HL-60/S4 treated with retinoic acid at 250 ng/mL for 4 days and 3 days (cell line): Measurements from ENCODE around the gene ZSWIM1.
"Not testable (repeated sequence)": the region's sequence is repeated elsewhere in the genome, so short reads cannot be mapped to it uniquely, and the experiment has no call there.

Experiments
- in situ Hi-C: fragments of 300-500 bp; cut with MboI; formaldehyde crosslinking; loops from 2 replicates; pipeline ENCODE4 v1.7.0; 2022; ENCODE audit warnings: low sequenced_read_pairs

The ZSWIM1 gene

DNA sequence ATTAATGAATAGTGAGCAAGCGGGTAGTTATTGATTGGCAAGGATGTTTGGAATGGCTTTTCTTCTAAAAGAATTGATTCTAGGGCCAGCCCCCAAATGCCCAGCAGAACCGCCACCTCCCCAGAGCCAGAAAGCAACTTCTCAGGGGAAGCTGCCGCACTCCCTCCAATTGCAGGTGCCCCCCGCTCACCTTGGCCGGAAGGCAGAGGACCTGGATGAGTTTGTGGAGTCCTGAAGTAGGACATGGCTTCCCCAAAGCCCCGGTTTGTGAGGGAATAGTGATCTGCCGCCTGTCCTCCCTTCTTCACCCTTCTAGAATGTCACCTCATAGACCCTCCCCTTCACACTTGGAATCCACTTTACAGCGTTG is 6.3 kb downstream of the ZSWIM1 start, which contains the start of gene SPATA25:
Gene SPATA25, minus strand, starts transcription at position 277 of the 370 bp plus-strand sequence. Its CDS starts 32 bp downstream, at position 245.
- in situ Hi-C loops, result no loop called here

DNA sequence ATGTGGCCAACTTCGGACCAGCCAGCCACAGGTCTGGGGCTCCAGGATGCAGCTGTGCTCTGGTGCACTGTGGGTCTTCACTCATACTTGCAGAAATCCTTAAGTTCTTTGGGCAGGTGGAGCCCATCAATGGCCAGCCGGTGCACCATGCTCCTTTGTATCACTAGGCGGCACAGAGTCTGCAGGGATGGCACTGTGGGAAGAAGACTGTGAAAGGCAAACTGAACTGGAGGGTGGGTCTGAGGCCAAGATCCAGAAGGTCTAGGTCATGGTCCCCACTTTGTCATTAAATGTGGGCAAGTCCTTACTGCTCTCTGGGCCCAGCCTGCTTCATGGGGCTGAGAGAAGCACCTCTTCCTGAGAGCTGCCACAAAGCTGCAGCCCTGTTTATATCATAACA is 7.7 kb downstream of the ZSWIM1 start:
- in situ Hi-C loops, result no loop called here

DNA sequence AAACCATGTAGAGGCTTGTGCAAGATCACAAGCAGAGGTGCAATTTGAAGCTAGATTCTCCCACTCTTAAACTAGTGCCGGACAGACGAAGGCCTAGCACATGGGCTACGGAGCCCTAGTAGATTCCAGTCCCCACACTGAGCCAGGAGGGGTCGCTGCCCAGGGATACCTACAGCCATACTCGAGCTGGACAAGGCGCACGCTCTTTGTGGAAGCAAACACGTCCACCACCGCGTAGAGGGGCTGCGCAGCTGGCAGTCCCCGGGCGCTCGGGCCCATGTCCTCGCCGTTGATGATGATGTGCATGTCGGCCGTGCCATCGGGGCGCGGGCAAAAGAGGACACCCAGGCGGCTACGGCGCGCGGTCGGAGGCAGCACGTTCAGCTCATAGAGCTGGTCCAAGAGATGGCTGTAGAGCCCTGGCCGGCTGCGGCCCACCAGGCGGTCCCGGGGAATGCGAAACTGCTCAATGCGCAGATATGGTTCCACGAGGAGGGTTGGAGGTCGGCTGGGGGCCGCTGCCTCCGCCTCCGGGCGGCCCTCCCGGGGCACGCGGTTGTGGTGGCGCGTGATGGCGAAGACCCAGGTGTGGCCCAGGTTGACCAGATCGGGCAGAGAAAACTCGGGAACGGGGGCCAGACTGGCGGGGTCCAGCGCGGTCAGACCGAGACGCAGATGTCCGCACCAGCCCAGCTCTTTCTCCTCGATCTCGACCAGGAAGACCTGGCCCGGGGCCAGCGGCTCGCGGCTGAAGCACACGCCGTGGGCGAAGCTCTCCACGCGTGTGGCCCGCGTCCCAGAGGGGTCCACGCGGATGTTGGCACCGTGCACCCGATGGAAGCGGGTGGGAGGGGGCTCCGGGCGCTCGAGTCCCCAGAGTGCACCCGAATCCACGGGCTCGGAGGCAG is 9.3 kb downstream of the ZSWIM1 start:
- in situ Hi-C loops, result no loop called here

DNA sequence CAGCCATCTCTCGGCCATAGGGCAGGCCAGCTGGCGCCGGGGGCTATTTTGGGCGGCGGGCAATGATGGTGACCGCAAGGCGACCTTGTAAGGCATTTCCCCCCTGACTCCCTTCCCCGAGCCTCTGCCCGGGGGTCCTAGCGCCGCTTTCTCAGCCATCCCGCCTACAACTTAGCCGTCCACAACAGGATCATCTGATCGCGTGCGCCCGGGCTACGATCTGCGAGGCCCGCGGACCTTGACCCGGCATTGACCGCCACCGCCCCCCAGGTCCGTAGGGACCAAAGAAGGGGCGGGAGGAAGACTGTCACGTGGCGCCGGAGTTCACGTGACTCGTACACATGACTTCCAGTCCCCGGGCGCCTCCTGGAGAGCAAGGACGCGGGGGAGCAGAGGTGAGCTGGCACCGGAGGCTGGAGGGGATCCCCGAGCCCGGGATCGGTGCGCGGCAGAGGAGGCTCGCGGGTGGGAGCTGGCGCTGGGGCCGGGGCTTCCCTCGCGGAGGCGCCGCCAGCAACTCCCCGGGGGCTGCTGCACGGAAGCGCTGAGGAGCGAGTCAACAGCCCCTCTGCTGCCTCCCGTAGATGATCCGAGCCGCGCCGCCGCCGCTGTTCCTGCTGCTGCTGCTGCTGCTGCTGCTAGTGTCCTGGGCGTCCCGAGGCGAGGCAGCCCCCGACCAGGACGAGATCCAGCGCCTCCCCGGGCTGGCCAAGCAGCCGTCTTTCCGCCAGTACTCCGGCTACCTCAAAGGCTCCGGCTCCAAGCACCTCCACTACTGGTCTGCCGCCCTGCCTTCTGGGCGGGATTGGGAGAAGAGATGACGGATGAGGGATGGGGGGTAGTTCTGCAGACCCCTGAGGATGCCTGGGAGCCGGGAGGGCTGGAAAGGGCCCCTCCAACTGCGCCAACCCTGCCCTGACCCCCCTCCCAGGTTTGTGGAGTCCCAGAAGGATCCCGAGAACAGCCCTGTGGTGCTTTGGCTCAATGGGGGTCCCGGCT is 10.3 kb downstream of the ZSWIM1 start, which contains the start of the genes CTSA and NEURL2:
Gene CTSA, plus strand, starts transcription at position 351 of the 999 bp plus-strand sequence. Its CDS starts 234 bp downstream, at position 585.
Gene NEURL2, minus strand, starts transcription at position 224 of the 999 bp plus-strand sequence. Its CDS starts 217 bp downstream, at position 7.
- in situ Hi-C loops, result no loop called here

DNA sequence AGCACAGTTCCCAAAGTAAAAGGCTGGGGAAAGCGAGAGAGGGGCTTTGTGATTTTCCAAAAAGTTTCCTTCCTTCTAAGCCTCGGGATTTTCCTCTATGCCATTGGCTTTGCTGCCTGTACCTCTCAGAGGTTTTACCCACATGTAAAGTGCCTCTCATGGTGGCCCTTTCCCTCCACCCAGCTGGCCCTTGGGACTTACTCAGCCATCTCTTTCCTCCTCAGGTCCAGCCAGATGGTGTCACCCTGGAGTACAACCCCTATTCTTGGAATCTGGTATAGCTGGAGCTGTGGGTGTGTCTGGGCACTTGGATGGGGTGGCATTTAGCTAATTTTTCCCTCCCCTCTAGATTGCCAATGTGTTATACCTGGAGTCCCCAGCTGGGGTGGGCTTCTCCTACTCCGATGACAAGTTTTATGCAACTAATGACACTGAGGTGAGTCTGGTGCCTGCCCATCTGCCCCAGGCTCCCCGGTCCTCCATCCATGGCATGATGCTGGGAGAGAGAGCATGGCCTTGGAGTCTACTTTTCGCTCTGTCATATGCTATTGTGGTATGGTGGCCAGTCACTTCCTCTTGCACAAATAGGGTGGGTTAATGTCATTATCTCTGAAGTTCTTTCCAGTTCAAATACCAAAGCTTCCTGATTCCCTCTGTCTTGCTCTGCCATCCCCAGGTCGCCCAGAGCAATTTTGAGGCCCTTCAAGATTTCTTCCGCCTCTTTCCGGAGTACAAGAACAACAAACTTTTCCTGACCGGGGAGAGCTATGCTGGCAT is 11.2 kb downstream of the ZSWIM1 start:
- in situ Hi-C loops, result no loop called here

DNA sequence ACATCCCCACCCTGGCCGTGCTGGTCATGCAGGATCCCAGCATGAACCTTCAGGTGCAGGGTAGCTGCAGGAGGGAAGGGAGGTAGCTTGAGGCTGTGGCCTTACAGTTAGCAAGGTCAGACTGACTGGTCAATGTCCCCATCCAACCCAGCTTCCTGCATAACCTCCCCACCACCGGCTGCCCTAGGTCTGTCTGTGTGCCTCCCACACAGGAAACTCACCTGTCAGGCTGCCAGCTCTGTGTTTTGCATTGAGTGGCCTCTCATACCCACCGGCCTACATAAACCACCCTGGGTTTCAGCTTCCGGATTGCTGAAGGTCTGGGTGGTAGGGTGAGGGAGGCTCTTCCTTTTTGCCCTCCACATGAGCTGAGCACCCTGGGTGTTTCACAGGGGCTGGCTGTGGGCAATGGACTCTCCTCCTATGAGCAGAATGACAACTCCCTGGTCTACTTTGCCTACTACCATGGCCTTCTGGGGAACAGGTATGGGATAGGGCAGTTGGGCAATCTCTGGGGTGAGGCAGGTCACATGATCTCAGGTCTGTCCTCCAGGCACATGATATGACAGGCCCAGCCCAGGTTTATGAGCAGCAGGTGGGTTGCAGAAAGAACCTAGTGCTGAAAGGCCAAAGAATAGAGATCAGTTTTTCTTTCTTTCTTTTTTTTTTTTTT is 11.9 kb downstream of the ZSWIM1 start:
- in situ Hi-C loops, result no loop called here

DNA sequence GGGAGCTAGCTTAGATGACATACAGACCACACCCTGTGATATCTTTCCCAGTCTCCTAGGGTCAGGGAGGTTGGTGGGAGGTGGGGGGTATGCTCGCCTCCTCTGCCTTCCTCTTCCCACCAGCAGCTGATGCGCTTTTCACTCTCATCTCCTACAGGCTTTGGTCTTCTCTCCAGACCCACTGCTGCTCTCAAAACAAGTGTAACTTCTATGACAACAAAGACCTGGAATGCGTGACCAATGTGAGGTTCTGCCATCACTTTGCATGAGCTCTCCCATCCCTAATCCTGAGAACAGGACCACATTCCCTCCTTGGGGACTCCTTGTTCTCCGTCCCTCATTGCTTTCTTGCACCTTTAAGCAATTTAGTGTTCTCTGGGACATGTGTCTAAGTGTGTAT is 12.8 kb downstream of the ZSWIM1 start:
- in situ Hi-C loops, result no loop called here

DNA sequence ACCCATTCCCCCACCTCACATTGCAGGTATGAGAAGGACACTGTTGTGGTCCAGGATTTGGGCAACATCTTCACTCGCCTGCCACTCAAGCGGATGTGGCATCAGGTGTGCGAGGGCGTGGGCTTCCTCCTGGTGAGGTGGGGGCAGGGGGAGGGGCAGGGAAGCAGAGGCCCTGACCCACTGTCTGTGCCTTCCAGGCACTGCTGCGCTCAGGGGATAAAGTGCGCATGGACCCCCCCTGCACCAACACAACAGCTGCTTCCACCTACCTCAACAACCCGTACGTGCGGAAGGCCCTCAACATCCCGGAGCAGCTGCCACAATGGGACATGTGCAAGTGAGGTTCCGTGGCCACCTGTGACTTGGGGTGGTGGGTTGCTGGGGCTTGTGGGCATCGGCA is 13.8 kb downstream of the ZSWIM1 start:
- in situ Hi-C loops, result no loop called here

DNA sequence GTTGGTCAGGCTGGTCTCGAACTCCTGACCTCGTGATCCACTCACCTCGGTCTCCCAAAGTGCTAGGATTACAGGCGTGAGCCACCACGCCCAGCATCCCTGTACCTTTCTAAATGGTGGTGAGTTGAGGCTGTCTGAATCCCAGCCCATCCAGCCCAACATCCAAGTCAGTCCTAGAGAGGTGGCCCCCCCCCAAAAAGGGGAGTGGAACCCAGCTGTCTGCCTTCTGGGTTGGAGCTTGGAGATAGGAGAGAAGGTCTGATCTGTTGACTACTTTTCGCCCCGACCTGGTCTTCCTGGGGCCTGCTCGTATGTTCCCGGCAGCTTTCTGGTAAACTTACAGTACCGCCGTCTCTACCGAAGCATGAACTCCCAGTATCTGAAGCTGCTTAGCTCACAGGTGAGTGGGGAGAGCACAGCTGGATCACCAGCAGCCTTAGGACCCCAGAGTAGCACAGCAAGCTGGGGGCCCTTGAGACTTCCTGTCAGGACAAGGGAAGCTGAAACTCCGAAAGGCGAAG is 15.7 kb downstream of the ZSWIM1 start:
- in situ Hi-C loops, result no loop called here

DNA sequence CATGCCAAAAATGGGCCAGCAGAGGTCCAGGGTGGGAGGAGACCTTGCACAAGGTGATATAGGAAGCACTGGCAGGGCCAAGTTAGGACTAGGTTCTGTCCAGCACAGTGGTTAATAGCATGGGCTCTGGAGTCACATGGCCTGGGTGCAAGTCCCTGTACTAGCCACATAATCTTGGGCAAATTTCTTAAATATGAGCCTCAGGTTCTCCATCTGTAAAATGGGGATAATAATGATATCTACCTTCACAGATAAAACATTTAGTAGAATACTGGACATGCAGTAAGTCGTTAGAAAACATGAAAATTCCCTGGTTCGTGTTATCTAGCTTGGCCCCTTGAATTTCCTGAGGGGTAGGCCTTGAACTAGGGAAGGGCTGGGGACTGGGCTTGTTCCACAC is 16.3 kb downstream of the ZSWIM1 start:
- in situ Hi-C loops, result no loop called here

DNA sequence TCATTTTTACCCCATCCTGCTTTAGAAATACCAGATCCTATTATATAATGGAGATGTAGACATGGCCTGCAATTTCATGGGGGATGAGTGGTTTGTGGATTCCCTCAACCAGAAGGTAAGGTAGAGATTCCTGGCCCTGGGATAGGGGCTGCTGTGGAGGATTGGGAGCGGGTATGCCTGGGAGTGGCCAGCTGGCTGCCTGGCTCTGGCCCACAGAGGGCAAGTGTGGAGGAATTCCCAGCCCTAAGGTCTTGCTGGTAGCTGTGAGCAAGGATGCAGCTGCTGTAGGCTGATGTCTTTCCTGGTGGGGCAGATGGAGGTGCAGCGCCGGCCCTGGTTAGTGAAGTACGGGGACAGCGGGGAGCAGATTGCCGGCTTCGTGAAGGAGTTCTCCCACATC is 16.7 kb downstream of the ZSWIM1 start:
- in situ Hi-C loops, result no loop called here

DNA sequence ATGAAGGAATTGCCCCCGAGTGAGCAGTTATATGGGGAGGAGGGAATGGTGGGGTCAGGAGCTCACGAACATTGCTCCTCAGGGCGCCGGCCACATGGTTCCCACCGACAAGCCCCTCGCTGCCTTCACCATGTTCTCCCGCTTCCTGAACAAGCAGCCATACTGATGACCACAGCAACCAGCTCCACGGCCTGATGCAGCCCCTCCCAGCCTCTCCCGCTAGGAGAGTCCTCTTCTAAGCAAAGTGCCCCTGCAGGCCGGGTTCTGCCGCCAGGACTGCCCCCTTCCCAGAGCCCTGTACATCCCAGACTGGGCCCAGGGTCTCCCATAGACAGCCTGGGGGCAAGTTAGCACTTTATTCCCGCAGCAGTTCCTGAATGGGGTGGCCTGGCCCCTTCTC is 17.3 kb downstream of the ZSWIM1 start:
- in situ Hi-C loops, result no loop called here

DNA sequence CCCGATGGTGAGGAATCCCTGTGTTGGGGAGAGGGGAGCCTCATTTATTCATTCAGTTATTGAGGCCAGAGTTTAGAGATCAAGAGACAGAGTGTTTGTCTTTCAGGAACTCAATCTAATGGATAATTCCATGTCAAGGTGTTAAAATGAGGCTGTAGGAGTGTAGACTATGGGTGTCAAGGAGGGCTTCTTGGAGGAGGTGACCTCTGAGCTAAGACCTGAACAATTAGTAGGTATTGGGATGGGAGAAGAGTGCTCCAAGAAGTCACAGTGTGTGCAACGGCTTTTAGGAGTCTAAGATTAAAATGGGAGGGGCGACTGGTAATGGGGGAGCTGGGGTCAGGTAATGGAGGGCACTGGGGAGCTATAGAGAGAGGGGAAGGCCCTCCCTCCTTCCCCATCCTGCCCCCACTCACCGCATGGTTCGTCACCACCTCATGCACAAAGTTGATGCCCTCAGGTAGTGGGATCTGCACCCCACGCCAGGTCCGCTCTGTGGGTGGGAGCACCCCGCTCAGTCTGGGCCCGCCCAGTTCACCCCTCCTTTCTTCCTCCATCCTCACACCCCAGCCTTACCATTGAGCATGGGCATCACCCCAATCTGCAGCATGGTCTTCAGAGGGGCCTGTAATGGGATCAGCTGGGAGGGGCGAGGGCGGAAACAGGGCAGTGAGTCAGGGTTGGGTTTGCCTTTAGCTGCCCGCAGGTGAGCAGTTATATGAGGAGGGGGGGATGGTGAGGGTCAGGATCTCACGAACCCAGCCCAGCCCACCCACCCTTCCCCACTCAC is 18.2 kb downstream of the ZSWIM1 start:
- in situ Hi-C loops, result no loop called here

DNA sequence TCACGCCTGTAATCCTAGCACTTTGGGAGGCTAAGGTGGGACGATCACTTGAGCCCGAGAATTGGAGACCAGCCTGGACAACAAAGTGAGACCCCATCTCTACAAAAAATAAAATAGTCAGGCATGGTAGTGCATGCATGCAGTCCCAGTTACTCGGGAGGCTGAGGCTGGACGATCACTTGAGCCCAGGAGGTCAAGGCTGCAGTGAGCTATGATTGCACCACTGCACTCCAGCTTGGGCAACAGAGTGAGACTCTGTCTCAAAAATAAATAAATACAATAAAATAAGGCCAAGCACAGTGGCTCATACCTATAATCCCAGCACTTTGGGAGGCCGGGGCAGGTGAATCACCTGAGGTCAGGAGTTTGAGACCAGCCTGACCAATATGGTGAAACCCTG is 20.3 kb downstream of the ZSWIM1 start:
- in situ Hi-C loops, result not testable (repeated sequence)

DNA sequence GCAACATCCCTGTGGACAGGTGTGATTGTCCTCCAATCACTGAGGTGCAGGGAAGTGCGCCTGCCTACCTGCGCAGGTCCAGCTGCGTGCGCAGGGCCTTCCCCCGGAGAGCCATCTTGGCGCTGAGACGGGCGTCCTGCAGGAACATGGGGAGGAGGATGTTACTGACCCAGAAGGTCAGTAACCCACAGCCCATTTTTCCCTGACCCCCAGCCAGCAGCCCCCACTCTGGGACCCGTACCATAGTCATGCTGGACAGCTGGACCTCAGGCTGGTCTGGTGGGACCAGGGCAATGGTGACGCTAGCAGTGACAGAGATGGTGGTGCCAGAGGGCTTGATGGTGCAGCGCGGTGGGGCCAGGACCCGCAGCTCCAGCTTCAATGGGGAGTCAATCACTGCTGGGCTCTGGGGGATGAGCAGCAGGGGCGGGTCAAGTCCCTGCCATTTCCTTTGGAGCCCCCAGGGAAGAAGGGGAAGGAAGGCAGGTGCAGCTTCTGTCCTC is 21.2 kb downstream of the ZSWIM1 start:
- in situ Hi-C loops, result no loop called here

DNA sequence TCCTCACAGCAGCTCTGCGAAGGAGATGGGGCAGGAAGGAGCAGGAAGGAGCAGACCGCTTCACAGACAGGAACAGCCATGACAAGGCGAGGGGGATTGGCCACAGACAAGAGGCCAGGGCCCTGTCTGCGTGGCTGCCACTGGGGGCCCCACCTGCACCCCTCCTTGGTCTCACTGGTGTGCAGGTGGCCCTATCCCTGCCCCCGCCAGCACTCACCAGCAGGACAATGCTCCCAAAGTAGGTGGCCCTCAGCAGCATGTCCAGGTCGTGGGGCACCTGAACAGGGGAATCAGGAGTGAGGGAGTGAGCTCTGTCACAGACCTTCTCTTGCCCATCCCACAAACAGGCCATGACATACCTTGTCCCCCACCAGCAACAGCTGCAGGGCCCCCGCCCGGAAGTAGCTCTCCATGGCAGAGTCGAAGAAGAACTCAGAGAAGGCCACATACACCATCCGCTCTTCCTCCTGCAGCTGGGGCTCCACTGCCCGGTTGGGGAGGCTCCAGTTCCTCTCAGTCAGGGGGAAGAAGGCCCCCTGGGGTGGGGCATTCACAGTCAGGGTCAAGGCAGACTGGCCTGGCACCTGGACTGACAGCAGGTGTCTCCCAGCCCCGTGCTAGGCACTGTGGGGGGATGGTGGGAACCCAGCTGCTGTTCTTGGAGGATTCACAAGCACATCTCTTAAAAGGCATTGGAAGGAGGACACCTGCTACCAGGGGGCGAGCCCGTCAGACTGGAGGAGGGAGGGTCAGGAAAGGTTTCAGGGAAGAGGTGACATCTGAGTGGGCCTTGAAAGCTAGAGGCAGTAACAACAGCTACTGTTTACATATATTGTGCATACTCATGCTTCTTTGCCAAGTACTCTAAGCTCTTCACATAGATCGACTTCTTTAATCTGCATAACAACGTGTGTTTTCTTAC is 23.8 kb downstream of the ZSWIM1 start:
- in situ Hi-C loops, result no loop called here

DNA sequence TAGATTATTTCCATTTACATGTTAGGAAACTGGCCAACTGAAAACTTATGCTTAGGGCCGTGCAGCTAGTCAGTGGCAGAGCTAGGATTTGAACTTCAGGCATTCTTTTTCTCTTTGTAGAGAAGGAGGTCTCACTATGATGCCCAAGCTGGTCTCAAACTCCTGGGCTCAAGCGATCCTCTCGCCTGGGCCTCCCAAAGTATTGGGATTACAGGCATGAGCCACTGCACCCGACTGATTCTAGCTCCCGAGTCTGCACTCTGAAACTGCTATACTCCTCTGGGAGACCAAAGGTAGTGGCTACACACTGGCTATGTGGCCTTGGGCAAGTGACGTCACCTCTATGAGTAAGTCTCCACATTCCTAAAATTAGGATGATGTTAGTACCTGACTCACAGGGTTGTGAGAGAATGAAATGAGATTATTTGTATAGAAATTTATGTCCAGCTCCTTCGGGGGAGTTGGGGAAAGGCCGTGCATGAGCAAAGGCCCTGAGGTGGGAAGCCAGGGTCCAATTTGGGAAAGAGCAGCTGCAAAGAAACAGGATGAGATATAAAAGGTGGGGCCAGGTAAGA is 24.6 kb downstream of the ZSWIM1 start:
- in situ Hi-C loops, result no loop called here
